Fibroblast of skin of left biceps (primary cell): Measurements from ENCODE around the gene GFOD2.

ENCODE experiments used
- DNase-seq, 2 experiments: peaks; one replicate each; pipeline ENCODE4 v3.0.0-alpha.2; 2013; ENCODE audit warnings: low read depth in 2 of 2

GFOD2 gene

DNA sequence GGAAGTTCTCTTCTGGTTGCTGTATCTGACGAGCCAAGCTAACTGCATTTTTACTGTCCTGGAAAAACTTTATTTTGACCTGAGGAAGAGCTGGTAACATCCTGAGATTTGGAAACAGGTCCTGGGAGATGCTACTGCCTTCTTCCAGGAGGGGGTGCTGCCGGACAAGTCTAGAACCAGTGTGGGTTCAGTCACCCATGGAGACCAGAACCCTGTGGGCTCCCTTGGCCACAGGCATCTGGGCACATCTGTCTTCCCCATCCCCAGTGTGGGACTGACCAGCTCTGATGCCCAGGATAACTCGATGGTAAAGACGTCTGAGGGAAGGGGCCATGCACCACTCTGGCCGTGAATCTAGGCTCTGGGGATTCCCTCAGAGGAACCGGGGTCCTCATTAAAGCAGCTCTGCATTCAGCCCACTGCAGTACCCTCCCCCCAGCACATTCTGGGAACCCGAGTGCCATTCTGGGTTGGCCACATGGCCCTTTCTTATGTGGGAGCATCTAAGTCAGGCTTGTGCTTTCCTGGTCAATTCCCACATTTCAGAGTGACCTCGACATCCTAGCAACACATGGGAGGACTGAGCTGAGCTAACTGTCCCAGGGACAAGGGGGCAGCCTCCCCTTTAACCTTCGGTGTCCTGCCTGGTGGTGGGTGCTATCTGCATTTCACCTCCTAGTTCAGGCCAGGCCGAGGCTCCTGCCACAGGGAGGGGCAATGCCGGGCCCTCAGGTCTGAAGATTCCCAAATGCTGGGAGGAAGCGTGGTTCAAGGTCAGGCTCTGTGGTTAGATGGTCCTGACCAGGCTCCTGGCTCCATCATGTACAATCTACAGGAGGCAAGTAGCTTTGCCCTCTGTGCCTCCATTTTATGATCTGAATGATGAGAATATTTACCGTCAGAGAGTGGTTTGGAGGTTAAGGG is 46.1 kb downstream of the GFOD2 start:
- DNase-seq, result peak; percentile 7 to 16

DNA sequence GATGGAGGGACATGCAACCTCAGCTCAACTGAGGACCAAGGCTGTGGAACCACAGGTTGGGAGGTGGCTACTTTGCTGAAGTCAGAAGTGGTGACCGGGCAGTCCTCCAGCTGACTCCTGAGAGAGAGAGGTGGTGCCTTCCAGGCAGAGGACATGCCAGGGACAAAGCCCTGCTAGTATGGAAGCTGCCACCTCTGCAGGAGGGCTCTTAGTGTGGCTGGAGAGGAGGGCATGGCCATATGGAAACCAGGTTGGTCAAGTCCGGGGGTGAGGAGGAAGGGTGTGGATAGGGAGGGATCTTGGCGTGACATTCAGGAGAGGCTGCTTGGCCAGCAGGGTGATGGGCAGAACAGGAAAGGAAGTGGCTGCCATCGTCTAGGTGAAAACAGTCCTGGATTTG is 46.8 kb downstream of the GFOD2 start:
- no peak for DNase-seq

DNA sequence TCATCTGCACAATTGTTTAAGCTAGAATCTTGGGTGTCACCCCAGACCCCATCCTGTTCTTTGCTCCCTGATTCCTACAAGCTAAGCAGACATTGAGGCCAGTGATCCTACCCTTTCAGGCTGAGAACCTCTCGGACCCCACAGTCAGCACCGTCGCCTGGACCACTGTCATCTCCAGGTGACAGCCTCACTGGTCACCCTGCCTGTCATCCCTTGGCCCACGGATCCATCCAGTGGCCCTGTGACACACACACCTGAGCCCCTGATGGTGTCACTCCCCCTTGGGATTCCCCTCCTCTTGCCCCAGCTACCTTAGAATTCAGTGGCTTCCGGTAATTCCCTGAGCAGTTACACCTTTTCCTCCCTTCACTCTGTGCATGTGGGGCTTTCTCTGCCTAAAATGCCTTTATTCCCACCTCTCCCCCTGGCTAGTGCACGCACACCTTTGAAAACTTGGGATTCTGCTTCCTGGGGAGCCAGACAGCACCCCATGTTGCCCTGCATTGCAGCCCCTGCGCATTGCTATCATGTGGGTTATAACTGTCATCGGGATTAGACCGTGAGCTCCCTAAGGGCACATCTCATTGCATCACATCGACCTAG is 49.5 kb downstream of the GFOD2 start:
- no peak for DNase-seq

DNA sequence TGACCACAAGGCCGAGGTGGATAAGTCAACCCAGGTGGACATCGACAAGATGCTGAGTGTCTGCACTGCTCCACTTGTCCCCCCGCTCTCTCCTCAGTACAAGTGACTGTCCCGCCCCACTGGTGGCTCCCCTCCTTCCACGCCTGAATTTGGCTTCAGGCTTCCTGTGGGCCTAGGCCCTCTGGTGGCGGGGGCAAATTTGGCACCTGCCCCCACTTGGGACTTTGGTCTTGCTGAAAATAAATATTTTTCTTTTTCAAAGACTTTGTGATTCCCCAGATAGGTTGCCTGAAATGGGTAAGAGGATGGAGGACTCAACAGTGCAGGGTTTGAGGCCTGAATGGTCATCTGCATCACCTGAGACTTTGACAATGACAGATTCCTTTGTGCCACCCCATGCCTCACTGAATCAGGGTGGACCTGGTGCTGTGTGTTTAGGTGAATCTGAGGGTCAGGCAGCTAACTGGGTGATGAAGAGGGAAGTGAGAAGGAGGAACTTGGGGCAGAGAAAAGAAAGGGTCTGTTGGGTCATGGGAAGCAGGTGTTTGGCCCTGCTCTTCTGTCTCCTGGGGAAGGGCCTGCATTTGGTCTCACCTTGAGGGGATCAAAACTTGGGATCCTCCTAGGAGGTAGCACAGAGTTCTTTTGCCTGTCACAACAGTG is 50.5 kb downstream of the GFOD2 start:
- no peak for DNase-seq

DNA sequence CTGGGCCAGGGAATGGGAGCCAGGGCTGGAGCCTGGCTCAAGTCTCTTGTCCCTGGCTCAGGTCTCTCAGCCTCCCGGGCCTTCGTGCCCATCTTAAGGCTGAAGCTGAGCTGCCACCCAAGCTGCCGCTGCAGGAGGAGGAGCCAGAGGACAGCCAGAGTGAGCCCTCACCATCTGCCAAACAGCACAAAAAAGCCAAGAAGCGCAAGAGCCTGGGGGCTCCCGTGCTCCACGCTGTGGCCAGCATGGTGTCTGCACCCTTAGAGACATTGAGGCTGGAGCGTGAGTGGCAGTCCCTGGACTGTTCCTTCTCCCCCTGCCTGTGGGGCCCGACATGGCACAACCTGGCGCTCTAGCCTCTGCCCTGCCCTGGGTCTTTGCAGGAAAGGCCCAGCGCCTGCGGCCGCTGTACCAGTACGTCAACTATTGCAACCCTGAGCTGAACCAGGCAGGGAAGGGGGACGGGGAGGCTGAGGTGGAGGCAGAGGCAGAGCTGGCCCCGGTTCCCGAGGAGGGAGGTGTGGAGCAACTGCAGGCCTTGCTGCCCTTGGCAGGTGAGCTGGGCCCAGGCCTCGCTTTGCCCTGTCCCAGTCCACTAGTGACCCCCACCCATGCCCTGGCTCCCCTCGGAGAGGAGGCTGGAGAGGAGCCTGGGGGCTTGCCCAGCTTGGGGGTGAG is 51.2 kb downstream of the GFOD2 start:
- peak; percentile 70 to 73 for DNase-seq

DNA sequence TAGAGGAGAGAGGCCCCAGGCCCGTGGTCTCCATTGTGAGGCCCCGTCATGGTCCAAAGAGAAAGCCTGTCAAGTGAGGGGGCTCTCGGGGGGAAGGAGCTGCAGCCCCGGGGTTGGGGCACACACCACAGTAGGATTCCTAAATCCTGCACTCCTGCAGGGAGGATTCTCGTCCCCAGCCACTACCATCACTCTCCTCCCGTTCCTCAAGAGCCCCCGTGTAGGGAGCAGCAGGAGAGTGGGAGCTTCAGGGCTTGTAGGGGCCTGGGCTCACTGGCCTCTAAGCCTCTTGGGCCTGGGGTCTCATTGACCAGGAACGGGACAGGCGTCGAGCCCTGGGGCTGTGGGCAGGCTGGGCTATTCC is 51.7 kb downstream of the GFOD2 start:
- no peak for DNase-seq

DNA sequence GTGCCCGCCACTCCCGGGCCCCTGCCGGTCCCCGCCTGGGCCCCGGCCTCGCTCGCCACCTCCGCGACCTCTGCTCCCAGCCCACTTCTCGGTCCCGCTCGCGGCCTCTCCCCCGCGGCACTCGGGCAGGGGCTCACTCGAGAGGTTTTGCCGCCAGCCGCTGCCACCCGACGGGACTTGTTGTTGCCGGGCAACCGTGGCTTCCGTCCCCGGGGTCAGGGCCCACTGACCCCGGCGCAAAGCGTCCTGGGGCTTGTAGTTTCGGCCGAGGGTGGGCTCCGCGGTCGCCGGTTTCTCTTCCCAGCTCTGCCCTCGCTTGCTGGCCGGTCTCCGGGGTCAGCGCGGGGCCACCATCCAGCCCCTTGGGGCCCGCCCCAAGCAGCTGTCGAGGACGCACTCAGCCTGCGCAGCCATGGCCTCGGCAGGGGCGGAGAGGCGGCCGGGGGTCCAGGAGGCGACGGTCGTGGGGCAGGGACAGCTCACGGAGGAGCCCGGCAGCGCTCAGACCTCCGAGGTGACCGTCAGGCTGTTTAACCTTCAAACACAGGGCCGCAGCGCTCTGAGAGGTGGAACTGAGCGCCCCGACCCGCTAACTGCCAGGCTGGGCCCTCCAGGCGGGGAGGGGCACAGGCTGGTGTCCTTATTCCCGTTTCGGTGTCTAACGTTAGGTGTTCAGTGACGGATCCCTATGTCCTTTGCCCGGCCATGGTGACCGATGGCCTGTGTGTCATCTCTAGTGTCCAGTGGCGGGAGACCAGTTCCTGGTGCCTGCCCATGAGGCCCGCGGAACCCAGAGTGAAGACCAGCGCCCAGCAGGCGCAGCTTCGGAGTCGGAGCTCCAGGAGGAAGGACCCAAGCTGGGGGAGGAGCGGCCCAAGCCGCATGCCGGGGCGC is 52.3 kb downstream of the GFOD2 start, which contains the start of the genes C16orf86 and ENKD1:
Gene C16orf86 (plus strand): TSS at position 256 of the 894 bp plus-strand sequence. CDS start 157 bp downstream, at position 413.
Gene ENKD1 (minus strand): TSS at position 192 of the 894 bp plus-strand sequence. CDS start 308 bp downstream, outside the sequence.
- peak; percentile 19 to 29 for DNase-seq

DNA sequence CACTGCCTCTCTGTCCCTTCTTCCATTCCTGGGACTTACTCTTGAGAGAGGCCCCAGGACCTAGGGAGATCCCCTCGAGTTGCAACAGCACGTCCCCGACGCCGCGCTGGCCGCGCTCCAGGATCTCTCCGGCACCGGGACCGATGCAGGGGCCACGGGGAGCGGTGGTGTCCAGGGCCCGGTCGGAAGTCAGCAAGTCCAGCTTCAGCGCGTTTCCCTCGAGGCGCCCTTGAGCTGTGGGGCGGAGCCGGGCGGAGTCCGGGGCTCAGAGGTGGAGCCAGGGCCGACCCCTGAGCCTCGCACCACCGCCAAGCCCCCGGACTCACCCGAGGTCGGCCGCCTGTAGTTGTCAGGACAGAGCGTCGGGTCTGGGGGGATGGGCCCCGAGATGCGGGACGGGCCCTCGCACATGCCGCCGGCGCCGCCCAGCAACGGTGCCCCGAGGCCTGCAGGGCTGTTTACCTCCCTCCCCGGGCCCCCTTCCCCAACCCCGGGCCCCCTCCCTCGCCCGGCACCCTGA is 53.0 kb downstream of the GFOD2 start:
- no peak for DNase-seq

DNA sequence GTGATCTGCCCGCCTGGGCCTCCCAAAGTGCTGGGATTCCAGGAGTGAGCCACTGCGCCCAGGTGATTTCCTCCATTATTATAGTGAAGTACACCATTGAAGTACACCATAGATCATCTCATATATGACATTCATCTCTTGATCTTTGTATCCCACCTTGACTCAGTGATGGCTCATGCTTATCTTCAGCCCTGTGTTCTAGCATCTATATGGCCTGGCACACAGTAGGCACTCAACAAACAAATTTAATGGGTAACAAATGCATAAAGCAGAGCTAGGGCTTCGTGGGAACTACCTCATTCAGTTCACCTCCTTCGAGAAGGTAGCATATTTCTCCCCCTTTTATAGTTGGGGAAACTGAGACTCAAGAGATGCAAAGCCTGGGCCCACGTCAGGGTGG is 53.5 kb downstream of the GFOD2 start:
- DNase-seq, result no peak

DNA sequence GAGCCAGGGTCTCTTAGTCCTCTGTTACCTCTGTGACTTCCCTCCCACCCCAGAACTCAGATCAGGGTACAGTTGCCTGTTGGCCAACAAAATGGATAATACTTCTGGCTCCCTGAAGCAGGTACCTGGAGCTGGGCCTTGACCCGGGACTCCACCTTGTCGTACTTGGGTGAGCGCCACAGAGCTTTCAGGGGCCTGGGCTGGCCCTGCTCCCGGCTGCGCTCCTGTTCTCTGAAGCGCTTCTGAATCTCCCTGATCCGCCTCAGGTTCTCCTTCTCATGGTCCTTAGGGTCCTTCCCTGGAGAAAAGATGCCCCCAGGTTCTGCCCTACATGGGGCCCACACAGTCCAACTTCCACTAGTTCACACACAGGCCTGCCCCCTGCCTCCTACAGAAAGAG is 54.2 kb downstream of the GFOD2 start:
- DNase-seq, result no peak

DNA sequence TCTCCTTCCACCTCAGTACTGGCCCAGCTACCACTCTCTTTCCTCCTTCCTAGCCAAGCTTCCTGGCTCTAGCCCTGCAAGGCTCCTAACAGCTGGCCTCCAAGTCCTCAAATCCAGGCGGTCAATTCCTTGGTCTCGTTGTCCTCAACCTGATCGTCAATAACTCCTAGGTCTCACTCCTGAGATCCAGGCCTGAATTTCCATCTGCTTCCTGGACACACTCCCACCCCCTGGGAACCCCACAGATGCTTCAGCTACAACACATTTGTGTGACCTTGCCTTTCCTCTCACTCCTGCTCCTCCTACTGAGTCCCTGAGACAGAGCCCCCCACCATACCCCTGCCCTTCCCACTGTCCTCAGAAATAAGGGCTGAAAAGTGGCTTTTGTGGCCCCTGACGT is 54.9 kb downstream of the GFOD2 start:
- no peak for DNase-seq

DNA sequence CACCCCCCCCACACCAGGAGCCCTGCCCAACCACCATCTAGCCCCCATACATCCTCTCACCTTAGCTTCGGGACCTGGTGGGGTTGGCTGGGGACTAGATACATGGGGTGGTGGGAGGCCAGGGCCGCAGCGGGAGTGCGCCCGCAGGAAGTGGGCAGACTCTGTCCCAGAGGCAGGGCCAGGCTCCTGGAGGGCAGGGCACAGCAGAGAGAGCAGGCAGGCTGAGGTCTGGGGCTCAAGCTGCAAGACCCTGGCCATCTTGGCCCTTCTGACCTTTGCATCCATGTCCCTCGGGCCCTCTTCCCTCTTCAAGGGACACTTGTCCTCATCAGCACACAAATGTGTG is 55.3 kb downstream of the GFOD2 start:
- DNase-seq, result no peak

DNA sequence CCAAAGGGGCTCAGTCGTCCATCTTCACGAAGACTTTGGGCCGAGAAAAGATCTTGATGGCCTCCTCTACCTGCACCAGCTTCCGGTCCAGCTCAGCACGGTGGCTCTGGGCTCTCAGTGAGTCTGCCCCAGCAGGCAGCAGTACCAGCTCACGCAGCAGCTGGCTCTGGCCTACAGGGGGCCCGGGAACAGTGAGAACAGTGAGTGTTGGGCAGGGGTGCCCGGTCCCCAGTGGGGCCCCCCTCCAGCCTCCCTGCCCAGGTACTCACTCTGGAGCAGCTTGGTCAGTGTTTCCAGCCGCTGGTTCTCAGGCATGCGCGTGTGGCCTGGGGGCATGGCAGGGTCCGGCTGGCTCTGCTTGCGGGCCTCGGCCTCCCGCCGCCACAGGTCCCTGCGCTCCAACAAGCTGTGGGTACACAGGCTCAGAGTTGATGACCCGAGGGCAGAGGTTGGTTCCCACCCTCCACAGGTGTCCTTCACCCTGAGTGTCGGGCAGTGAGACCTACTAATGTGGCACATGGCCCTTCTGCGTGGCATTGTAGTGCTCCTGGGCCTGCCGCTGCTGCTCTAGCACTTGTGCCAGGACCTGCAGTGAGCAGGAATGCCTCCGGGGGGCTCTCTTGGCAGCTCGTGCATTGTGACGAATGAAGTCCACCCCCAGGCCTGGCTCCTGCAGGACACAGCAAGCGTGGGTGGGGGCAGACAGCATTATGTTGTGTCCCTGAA is 55.8 kb downstream of the GFOD2 start:
- no peak for DNase-seq

DNA sequence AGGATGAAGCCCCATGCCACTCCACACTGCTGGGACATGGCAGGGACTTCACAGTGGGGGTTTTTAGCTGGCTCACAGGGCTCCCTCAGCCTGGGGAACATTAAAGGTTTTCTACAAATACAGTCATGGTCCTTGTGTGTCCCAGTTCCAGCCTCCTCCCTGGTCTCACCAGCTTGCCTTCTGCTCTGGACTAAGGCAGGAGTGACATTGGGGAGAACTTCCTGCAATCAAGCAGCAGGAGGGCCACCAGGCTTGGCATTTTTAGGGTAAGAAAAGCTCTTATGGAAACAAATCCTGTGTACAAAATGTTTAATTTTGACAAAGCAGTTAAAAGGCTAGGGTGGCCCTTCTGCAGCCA is 56.5 kb downstream of the GFOD2 start:
- no peak for DNase-seq

DNA sequence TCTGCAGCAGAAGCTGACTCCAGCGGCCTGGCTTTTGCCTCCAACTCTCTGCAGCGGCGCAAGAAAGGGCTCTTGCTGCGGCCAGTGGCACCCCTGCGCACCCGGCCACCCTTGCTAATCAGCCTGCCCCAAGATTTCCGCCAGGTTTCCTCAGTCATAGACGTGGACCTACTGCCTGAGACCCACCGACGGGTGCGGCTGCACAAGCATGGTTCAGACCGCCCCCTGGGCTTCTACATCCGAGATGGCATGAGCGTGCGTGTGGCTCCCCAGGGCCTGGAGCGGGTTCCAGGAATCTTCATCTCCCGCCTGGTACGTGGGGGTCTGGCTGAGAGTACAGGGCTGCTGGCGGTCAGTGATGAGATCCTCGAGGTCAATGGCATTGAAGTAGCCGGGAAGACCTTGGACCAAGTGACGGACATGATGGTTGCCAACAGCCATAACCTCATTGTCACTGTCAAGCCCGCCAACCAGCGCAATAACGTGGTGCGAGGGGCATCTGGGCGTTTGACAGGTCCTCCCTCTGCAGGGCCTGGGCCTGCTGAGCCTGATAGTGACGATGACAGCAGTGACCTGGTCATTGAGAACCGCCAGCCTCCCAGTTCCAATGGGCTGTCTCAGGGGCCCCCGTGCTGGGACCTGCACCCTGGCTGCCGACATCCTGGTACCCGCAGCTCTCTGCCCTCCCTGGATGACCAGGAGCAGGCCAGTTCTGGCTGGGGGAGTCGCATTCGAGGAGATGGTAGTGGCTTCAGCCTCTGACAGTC is 57.0 kb downstream of the GFOD2 start:
- no peak for DNase-seq

DNA sequence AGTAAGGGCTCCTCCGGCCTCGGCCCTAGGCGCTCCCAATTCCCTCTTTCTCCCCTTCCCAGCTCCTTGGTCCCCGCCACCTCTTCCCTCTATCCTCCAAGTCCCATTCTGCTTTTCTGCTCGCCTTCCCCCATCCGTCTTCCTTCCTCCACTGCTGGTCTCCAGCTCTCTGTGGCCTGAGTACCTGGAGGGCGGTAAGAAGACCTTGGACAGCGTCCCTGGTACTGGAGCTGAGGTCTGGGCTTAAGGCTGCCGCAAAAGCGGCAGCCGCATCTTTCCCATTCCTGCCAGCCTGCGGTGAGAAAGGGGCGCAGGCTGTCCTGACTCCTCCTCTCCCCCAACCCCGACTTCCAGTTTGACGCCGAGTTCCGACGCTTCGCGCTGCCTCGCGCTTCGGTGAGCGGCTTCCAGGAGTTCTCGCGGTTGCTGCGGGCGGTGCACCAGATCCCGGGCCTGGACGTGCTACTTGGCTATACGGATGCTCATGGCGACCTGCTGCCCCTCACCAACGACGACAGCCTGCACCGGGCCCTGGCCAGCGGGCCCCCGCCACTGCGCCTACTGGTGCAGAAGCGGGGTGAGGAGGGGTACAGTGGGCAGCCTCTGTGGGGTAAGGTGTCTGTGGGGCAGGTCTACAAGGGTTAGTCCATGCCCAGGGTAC is 57.9 kb downstream of the GFOD2 start:
- DNase-seq, result no peak

DNA sequence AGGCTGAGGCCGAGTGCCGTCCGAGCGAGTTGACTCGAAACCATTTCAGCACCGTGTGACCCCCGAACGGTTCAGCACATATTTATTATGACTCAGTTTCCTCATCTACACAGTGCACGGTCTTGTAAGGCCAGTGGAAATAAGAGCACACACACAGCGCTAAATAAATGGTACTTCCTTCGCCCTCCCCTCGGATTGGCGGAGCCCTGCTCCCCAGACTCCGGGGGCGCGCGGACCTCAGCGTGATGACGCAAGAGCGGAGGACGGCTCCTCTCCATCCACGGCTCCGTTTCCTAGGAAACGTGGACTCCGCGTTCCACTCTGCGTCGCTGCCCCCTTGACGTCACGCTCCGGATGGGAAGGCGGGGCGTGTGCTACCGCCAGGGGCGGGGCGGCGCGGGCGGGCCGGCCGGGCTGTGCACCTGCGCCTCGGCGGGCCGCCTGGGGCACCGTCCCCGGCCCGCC is 58.5 kb downstream of the GFOD2 start, which contains the start of gene PARD6A:
Gene PARD6A (plus strand): TSS at position 397 of the 465 bp plus-strand sequence. CDS start 79 bp downstream, outside the sequence.
- DNase-seq, result peak; percentile 88 to 91
